Kidney epithelial cell (primary cell): Measurements from ENCODE around the gene TREML2. TPM values are rescaled to one million over a fixed set of nuclear protein-coding genes. Genes with fewer than 3 reads are reported as not detected.

Experiments used
- DNase-seq: peaks from one replicate; pipeline ENCODE4 v3.0.0-alpha.2; 2010; ENCODE audit warnings: low read depth
- H3K27me3 ChIP-seq: 2 replicates; pipeline ENCODE4 v1.6.0; 2011; ENCODE audit warnings: low read length; ENCODE audit not compliant: control insufficient read depth, insufficient read depth
- H3K36me3 ChIP-seq: 2 replicates; pipeline ENCODE4 v1.5.1; 2011; ENCODE audit warnings: low read length; ENCODE audit not compliant: control insufficient read depth, insufficient read depth
- H3K4me3 ChIP-seq: 2 replicates; pipeline ENCODE4 v1.5.1; 2011; ENCODE audit warnings: low read depth, mild to moderate bottlenecking, control low read depth, low read length
- total RNA-seq: library from RNA; depleted of rRNA; stranded (reverse); fragments of >200 nt; gene quantifications from 2 replicates; pipeline ENCODE4 v1.2.3, GENCODE V29; 2015
- TF ChIP-seq, protein P1 (sequence below): IDR thresholded peaks from 2 replicates; pipeline ENCODE4 v1.5.1; 2011; ENCODE audit warnings: mild to moderate bottlenecking, moderate library complexity, low read length, control low read depth, inconsistent platforms; ENCODE audit not compliant: insufficient read depth, poor library complexity, severe bottlenecking

The TREML2 gene
- total RNA-seq, 1 donor from 2014 or later, result 0.38 TPM

DNA sequence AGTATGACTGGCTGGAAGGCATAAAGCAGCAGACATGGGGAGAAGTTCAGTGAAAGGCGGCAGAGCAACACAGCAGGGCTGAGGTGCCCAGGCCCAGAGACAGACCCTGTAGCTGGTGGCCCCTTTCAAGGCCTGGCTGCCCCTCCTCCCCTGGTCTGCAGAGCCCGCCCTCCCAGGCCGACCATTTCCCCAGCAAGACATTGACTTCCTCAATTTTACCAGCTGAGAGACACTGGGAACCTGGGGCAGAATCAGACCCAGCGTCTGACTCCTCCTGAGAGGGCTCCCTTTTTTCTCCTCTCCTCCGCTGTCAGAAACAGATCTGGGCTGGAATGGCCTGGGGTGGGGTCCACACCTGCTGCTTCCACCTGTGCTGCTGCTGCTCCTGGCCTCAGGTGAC lies 27.1 kb upstream of the TREML2 start, which contains the start of gene TREML4:
Gene TREML4 (plus strand): TSS at position 254 of the 400 bp plus-strand sequence. CDS start 79 bp downstream, at position 333.
- TF ChIP-seq, protein P1, sequence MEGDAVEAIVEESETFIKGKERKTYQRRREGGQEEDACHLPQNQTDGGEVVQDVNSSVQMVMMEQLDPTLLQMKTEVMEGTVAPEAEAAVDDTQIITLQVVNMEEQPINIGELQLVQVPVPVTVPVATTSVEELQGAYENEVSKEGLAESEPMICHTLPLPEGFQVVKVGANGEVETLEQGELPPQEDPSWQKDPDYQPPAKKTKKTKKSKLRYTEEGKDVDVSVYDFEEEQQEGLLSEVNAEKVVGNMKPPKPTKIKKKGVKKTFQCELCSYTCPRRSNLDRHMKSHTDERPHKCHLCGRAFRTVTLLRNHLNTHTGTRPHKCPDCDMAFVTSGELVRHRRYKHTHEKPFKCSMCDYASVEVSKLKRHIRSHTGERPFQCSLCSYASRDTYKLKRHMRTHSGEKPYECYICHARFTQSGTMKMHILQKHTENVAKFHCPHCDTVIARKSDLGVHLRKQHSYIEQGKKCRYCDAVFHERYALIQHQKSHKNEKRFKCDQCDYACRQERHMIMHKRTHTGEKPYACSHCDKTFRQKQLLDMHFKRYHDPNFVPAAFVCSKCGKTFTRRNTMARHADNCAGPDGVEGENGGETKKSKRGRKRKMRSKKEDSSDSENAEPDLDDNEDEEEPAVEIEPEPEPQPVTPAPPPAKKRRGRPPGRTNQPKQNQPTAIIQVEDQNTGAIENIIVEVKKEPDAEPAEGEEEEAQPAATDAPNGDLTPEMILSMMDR, result no peak
- Histone ChIP-seq H3K27me3 (no peaks in the 10 kb centered on the region), H3K4me3 (no peak within 1 kb of the TSS), H3K36me3 (no peaks in the 10 kb centered on the region)
- no peak for DNase-seq

DNA sequence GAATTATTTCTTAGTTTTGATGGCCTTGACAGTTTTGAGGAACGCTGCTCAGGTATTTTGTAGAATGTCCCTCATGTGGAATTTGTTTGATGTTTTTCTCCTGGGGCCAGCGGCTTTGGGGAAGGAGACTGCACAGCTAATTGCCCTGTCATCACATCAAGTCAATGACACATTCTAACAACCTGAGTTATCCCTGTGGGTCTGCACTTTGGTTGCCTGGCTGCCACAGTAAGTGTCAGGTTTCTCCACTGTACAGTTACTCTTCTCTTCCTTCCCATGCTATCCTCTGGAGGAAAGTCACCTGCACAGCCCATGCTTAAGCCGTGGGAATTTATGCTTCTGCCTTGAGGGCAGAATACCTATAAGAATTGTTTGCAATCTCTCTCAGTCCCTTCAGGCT lies 25.8 kb upstream of the TREML2 start:
- no peak for DNase-seq
- TF ChIP-seq, protein P1, result no peak
- no peaks in the 10 kb centered on the region for H3K27me3 ChIP-seq
- H3K36me3 ChIP-seq, result no peaks in the 10 kb centered on the region
- H3K4me3 ChIP-seq, result no peak overlapping the region

DNA sequence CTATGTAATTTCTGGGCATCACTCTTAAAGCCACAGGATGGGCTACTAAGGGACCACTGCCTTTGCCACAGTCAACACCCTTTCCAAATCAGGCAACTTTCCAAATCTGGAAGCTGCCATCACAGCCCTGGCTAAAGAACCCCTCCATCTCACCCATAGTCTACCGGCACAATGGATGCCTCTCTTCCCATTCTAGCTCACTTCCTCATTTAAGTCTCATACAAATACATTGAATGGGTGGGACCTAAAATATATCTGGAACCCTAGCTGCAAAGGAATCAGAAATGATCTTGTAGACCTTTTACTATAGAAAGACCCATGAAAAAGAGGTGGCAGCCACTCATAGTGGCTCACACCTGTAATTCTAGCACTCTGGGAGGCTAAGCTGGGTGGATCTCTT lies 23.9 kb upstream of the TREML2 start:
- H3K4me3 ChIP-seq, result no peak overlapping the region
- H3K36me3 ChIP-seq, result no peaks in the 10 kb centered on the region
- DNase-seq, result no peak
- H3K27me3 ChIP-seq, result no peaks in the 10 kb centered on the region
- TF ChIP-seq, protein P1, result no peak

DNA sequence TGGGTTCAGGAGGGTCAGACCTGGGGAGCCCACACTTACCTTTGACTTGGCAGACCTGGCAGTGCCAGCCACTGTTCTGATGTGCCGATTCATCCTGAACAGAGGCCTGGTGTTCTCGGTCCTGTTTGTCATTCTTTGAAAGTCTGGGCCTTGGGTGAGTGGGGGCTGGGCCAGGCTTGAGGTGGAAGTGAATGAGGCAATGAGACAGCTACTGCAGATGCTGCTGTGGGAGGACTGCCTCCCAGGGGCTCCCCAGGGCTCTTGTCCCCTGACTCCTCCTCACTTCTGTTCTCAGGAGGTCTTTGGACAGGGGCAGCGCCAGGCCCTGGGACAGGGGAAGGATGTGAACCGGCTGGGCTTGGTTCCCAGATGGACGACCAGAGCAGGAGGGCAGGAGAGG lies 21.6 kb upstream of the TREML2 start:
- TF ChIP-seq, protein P1, result no peak
- H3K27me3 ChIP-seq, result no peaks in the 10 kb centered on the region
- DNase-seq, result no peak

DNA sequence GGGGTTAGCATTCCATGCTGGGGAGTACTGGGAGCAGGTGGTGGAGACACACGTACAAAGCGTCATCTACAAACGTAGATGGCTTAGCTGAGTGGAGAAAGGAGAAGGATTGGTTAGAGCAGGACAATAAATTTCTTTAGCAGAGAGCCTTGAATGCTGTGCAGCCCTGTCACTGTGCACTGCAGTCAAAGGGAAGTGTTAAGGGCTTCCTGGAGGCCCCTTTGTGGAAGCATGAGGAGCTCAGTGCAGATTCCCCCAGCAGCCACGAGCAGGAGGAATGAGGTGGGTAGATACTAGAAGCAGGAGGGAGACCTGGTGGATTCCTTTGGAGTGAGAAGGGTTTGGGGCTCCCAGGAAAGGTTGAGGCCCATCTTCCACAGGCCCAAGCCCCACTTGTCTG lies 21.1 kb upstream of the TREML2 start:
- H3K27me3 ChIP-seq, result no peaks in the 10 kb centered on the region
- H3K36me3 ChIP-seq, result no peaks in the 10 kb centered on the region
- DNase-seq, result no peak
- TF ChIP-seq, protein P1, result no peak
- no peak overlapping the region for H3K4me3 ChIP-seq

More for the DNA sequence above, 21.6 kb upstream of the TREML2 start:
- H3K36me3 ChIP-seq, result no peaks in the 10 kb centered on the region
- H3K4me3 ChIP-seq, result no peak overlapping the region

DNA sequence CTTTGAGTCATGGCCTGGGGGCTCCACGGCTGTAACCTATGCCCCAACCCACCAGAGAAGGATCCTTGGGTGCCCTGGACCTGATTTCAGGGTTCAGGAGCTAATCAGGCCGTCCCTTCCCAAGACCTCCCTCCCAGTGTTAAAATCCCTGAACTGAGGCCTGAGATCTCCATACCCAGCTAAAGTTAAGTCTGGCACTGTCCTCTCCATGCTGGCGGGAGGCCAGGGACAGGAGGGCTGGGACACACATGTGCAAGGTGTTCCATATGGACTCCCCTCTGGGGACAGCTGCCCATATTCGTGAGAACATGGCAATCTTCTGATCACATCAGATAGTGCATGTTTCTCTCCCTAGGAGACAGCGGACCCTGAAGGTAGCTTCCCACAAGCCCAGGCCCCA lies 15.7 kb upstream of the TREML2 start:
- H3K36me3 ChIP-seq, result no peaks in the 10 kb centered on the region
- H3K27me3 ChIP-seq, result no peaks in the 10 kb centered on the region
- H3K4me3 ChIP-seq, result no peak overlapping the region
- TF ChIP-seq, protein P1, result no peak
- no peak for DNase-seq
